ENCODE data around the gene LCN10.

DNA sequence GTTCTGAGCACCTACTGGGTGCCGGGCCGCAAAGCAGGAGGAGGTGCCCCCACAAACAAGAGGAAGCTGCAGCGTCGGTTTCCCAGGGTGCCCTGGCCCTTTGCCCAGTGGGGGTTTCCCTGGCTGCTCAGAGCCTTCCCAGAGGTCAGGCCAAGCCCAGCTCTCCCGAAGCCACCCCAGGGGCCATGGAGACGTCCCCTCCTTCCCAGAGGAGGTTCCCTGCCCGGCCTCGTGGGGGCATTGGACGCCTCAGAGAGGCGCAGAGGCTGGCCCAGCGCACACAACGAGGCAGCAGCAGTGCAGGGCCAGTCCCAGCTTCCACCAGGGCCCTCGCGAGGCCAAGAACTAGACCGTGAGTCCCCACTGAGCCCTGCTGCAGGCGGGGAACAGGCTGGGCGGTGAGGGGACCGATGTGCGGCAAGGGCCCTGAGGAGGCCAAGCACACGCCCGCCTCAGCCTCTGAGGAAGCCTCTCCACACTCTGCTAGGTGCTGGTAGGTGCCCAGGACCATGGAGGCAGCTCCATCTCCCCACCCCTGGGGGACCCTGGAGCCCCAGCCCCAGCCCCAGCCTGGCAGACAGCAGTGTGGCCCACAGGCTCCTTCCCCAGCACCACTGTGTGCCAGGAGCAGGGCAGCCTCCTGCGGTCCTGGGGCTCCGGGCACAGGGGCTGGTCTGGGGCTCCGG, 23.4 kb downstream of the LCN10 start:
- TF ChIP-seq, protein P1, sequence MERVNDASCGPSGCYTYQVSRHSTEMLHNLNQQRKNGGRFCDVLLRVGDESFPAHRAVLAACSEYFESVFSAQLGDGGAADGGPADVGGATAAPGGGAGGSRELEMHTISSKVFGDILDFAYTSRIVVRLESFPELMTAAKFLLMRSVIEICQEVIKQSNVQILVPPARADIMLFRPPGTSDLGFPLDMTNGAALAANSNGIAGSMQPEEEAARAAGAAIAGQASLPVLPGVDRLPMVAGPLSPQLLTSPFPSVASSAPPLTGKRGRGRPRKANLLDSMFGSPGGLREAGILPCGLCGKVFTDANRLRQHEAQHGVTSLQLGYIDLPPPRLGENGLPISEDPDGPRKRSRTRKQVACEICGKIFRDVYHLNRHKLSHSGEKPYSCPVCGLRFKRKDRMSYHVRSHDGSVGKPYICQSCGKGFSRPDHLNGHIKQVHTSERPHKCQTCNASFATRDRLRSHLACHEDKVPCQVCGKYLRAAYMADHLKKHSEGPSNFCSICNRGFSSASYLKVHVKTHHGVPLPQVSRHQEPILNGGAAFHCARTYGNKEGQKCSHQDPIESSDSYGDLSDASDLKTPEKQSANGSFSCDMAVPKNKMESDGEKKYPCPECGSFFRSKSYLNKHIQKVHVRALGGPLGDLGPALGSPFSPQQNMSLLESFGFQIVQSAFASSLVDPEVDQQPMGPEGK (CRISPR knock-in tag; IDR thresholded peaks at IDR 0.05; ENCODE audit: borderline replicate concordance), result no peak
- TF ChIP-seq SNAI2 (CRISPR knock-in tag; IDR thresholded peaks at IDR 0.05) (no peak), GLIS3 (CRISPR knock-in tag; IDR thresholded peaks at IDR 0.05) (no peak), ZNF8 (CRISPR knock-in tag; IDR thresholded peaks at IDR 0.05) (no peak), ZC3H10 (CRISPR knock-in tag; IDR thresholded peaks at IDR 0.05) (no peak), ZFP3 (CRISPR knock-in tag; IDR thresholded peaks at IDR 0.05) (no peak), ARNTL (CRISPR knock-in tag; IDR thresholded peaks at IDR 0.05; ENCODE audit: borderline replicate concordance, low read depth) (no peak)
